OCI-LY3 (cell line): Measurements from ENCODE around the gene CFAP99.

ENCODE experiments used
- H2AFZ ChIP-seq: fragments of 200-600, 300-600 bp; shearing (Covaris generic); 2 replicates; pipeline ENCODE4 v1.6.0; 2014; ENCODE audit warnings: antibody characterized with exemption, low read depth, low read length
- H3K27ac ChIP-seq: fragments of 200-600, 300-600 bp; sonication (generic); 2 replicates; pipeline ENCODE4 v1.5.1; 2014; ENCODE audit warnings: mild to moderate bottlenecking, low read length, moderate library complexity, mixed read lengths
- H3K27me3 ChIP-seq: fragments of 200-600, 300-600 bp; sonication (generic); 2 replicates; pipeline ENCODE4 v1.6.1; 2014; ENCODE audit warnings: low read depth, low read length, mixed read lengths
- H3K36me3 ChIP-seq: fragments of 200-600, 300-600 bp; sonication (generic); replicated peaks from 2 replicates; pipeline ENCODE3; 2014; ENCODE audit warnings: low read depth, low read length, mixed read lengths
- H3K4me1 ChIP-seq: fragments of 300-600, 200-600 bp; sonication (generic); 2 replicates; pipeline ENCODE4 v1.6.1; 2014; ENCODE audit warnings: low read length, mixed read lengths
- H3K4me2 ChIP-seq: fragments of 200-600, 300-600 bp; sonication (generic); 2 replicates; pipeline ENCODE4 v1.6.1; 2014; ENCODE audit warnings: low read length, mixed read lengths
- H3K4me3 ChIP-seq: fragments of 300-600, 200-600 bp; sonication (generic); 2 replicates; pipeline ENCODE4 v1.5.1; 2014; ENCODE audit warnings: antibody characterized with exemption, mild to moderate bottlenecking, low read length, moderate library complexity
- H3K79me2 ChIP-seq: fragments of 300-600, 200-600 bp; shearing (Covaris generic); 2 replicates; pipeline ENCODE4 v1.6.1; 2014; ENCODE audit warnings: mild to moderate bottlenecking, low read length, mixed read lengths
- H3K9ac ChIP-seq: fragments of 300-600, 200-600 bp; shearing (Covaris generic); 2 replicates; pipeline ENCODE4 v1.6.0; 2014; ENCODE audit warnings: mild to moderate bottlenecking, low read length, moderate library complexity
- H3K9me3 ChIP-seq: fragments of 200-600, 300-600 bp; shearing (Covaris generic); 2 replicates; pipeline ENCODE4 v1.6.1; 2014; ENCODE audit warnings: low read length, mixed read lengths; ENCODE audit not compliant: insufficient read depth
- H4K20me1 ChIP-seq: fragments of 200-600, 300-600 bp; sonication (generic); 2 replicates; pipeline ENCODE4 v1.6.1; 2016; ENCODE audit warnings: low read length, mixed read lengths; ENCODE audit not compliant: insufficient read depth
- EZH2phosphoT487 ChIP-seq: fragments of 200-600 bp; shearing (Covaris generic); IDR thresholded peaks from 2 replicates; pipeline ENCODE4 v1.6.1; 2018; ENCODE audit warnings: antibody characterized with exemption, mixed run types, low read depth
- TF ChIP-seq, protein P1 (sequence below): fragments of 200-600, 300-600 bp; sonication (generic); IDR thresholded peaks from 2 replicates; pipeline ENCODE4 v1.5.1; 2014; ENCODE audit warnings: antibody characterized with exemption, low read length, low read depth

The CFAP99 gene

DNA sequence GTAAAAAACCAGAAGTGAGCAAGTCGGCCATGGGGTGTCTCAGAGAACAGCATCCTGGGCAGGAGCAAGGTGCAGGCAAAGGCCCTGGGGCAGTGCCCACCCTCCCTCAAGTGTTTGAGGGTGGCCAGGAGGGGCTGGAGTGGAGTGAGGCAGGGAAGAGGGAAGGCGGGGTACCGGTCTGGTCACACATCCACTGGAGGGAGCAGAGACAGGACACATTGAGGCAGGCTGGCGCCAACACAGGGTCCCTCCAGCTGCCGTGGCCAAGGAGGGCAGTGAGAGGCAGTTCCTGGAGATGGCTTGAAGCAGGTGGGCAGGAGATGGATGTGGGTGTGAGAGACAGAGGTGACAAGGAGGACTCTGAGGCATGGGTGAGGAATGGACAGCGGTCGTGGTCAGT, 29.8 kb downstream of the CFAP99 start:
- H2AFZ ChIP-seq, result no peak overlapping the region
- no peak overlapping the region for H3K27ac ChIP-seq
- H3K36me3 ChIP-seq, result no peaks in the 10 kb centered on the region
- H3K4me3 ChIP-seq, result no peak overlapping the region
- no peak for TF ChIP-seq EZH2phosphoT487
- TF ChIP-seq, protein P1, sequence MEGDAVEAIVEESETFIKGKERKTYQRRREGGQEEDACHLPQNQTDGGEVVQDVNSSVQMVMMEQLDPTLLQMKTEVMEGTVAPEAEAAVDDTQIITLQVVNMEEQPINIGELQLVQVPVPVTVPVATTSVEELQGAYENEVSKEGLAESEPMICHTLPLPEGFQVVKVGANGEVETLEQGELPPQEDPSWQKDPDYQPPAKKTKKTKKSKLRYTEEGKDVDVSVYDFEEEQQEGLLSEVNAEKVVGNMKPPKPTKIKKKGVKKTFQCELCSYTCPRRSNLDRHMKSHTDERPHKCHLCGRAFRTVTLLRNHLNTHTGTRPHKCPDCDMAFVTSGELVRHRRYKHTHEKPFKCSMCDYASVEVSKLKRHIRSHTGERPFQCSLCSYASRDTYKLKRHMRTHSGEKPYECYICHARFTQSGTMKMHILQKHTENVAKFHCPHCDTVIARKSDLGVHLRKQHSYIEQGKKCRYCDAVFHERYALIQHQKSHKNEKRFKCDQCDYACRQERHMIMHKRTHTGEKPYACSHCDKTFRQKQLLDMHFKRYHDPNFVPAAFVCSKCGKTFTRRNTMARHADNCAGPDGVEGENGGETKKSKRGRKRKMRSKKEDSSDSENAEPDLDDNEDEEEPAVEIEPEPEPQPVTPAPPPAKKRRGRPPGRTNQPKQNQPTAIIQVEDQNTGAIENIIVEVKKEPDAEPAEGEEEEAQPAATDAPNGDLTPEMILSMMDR, result no peak
- H3K9me3 ChIP-seq, result no peaks in the 10 kb centered on the region
- H3K27me3 ChIP-seq, result peaks cover 10% of the 10 kb centered on the region; the same call in 1 of the 2 replicates
- H3K9ac ChIP-seq, result no peak overlapping the region
- no peak overlapping the region for H3K4me2 ChIP-seq
- no peaks in the 10 kb centered on the region for H3K79me2 ChIP-seq
- peaks cover 11% of the 10 kb centered on the region for H3K4me1 ChIP-seq
- H4K20me1 ChIP-seq, result no peaks in the 10 kb centered on the region

DNA sequence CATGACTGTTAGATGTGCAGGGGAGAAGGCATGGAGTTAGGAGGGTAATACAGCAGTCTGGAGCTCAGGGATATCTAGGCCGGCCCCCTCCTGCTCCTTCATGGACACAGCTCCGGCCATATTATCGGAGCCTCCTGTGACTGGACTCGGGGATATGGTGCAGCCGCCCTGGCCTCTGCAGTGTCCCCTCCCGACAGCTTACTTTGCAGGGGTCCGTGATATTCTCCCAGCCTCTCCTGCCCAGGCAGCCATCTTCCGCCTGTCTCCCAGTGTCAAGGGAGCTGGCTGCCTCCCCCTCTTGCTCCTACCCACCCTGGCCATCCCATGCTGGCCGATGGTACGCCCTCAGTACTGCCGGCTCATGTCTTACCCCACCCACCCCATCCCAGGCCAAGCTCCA, 30.3 kb downstream of the CFAP99 start:
- H3K4me3 ChIP-seq, result no peak overlapping the region
- H3K36me3 ChIP-seq, result no peaks in the 10 kb centered on the region
- H3K27ac ChIP-seq, result no peak overlapping the region
- H3K9me3 ChIP-seq, result no peaks in the 10 kb centered on the region
- no peak overlapping the region for H3K4me2 ChIP-seq
- TF ChIP-seq EZH2phosphoT487, result no peak
- TF ChIP-seq, protein P1, result no peak
- no peak overlapping the region for H3K9ac ChIP-seq
- peaks cover 11% of the 10 kb centered on the region for H3K4me1 ChIP-seq
- no peak overlapping the region for H2AFZ ChIP-seq
- no peaks in the 10 kb centered on the region for H4K20me1 ChIP-seq
- H3K79me2 ChIP-seq, result no peaks in the 10 kb centered on the region
- peaks cover 10% of the 10 kb centered on the region; the same call in 1 of the 2 replicates for H3K27me3 ChIP-seq

DNA sequence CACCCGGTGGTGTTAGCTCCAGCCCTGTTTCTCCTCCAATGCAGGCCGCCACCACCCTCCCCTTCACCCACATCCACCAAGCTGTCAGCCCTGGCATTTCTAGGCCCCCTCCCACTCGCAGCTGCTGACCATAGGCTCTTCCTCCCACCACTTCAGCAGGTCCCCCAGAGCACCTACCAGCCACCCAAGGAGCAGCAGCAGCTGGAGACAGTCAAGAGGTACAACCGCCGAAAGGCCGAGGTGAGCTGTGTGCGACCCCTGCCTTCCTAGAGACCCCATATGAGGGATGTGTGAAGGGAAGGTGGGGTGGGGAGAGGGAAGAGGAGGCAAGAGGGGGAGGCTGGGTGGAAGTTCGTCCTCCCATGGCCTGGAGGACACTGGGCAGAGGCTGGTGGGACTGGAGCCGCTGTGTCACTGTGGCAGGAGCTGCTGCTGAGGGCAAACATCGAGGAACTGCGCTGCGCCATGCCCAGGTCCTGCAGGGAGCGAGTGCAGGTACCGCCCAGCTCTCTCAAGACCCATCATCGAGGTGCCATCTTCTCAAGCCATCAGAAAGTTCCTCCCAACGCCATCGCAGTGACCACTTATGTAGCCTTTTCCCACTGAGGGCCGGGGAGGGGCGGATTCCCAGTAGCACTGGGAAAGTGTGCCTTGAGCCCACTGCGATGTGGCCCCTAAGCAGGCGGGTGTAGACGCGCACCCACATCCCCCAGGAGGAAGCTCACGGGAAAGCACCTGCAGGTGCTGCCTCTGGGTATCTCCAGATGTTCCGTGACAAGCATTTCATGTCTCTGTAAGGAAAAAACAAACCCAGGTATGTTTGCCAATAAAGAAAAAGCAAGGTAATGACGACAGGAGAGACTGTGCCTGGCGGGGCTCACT, 31.0 kb downstream of the CFAP99 start:
- Histone ChIP-seq H4K20me1 (no peaks in the 10 kb centered on the region), H3K4me3 (no peak overlapping the region), H3K79me2 (no peaks in the 10 kb centered on the region), H3K4me2 (peak overlapping the region; percentile 34), H3K4me1 (peaks cover 11% of the 10 kb centered on the region), H3K9ac (no peak overlapping the region), H3K27ac (no peak overlapping the region), H2AFZ (no peak overlapping the region), H3K9me3 (no peaks in the 10 kb centered on the region), H3K27me3 (peaks cover 10% of the 10 kb centered on the region; the same call in 1 of the 2 replicates), H3K36me3 (no peaks in the 10 kb centered on the region)
- no peak for TF ChIP-seq EZH2phosphoT487
- TF ChIP-seq, protein P1, result no peak

DNA sequence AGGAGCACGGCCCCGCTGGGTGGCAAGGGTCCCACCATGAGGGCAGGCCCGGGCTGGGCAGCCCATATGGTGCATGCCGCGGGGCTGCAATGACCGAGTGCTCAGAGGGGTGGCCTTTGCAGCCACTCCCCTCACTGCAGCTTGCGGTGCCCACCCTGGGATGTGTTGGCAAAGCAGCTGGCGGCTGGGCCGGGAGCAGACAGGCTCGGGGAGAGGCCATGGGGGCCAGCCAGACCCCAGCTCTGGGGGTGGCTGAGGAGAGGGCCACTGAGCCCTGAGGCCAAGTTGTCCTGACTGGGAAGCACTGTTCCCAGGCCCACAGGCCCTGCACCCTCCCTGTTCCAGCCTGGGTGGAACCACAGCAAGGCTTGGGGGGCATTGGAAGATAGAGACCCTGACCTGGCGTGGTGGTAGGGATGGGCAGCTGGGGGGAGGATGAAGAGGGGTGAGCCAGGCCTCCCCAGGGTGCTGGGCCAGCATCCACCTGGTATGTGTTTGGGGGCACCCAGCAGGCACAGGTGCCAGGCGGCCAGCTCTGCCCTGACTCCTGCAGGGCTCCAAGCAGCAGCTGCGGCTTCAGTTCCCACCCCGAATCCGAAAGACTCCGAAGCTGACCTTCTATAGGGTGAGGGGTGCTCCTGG, 31.8 kb downstream of the CFAP99 start:
- H3K27me3 ChIP-seq, result peaks cover 10% of the 10 kb centered on the region; the same call in 1 of the 2 replicates
- H3K4me2 ChIP-seq, result peak overlapping the region; percentile 34
- no peaks in the 10 kb centered on the region for H3K79me2 ChIP-seq
- TF ChIP-seq, protein P1, result no peak
- TF ChIP-seq EZH2phosphoT487, result no peak
- H3K4me1 ChIP-seq, result peaks cover 11% of the 10 kb centered on the region
- H3K9ac ChIP-seq, result no peak overlapping the region
- H3K4me3 ChIP-seq, result no peak overlapping the region
- no peaks in the 10 kb centered on the region for H3K9me3 ChIP-seq
- no peak overlapping the region for H2AFZ ChIP-seq
- no peaks in the 10 kb centered on the region for H4K20me1 ChIP-seq
- no peak overlapping the region for H3K27ac ChIP-seq
- H3K36me3 ChIP-seq, result no peaks in the 10 kb centered on the region
